WTC11 (cell line): ENCODE measurements around the gene CPB1. TPM values are rescaled to one million over a fixed set of nuclear protein-coding genes. Genes with fewer than 3 reads are reported as not detected.

ENCODE experiments used
- ATAC-seq: fragments of 200-7000 bp; cut with Tn5 transposase; 2 replicates; pipeline ENCODE4 v1.10.0; 2021; ENCODE audit warnings: mild to moderate bottlenecking, moderate library complexity
- CTCF ChIA-PET: fragments of 300-600 bp; sonication (Branson Sonifier 250); formaldehyde crosslinking; loops from one replicate; lab custom pipeline; 2021; ENCODE audit warnings: antibody characterized with exemption; lab: Charles Lee
- POLR2A ChIA-PET: fragments of 350-600 bp; sonication (Branson Sonifier 250); formaldehyde crosslinking; loops from one replicate; lab custom pipeline; 2021; ENCODE audit warnings: antibody characterized with exemption; lab: Charles Lee
- DNase-seq: peaks from one replicate; pipeline ENCODE4 v3.0.0; 2021; ENCODE audit warnings: low spot score
- H3K27ac Mint-ChIP-seq: 2 replicates; pipeline ENCODE4 v1.8.0; 2021; ENCODE audit warnings: mixed read lengths
- H3K27me3 Mint-ChIP-seq: 2 replicates; pipeline ENCODE4 v1.8.0; 2021; ENCODE audit warnings: low read depth, mild to moderate bottlenecking, moderate library complexity, mixed read lengths
- H3K36me3 Mint-ChIP-seq: 2 replicates; pipeline ENCODE4 v1.8.0; 2021; ENCODE audit warnings: mixed read lengths
- H3K4me1 Mint-ChIP-seq: 2 replicates; pipeline ENCODE4 v1.8.0; 2022; ENCODE audit warnings: mixed read lengths
- H3K4me3 Mint-ChIP-seq: 2 replicates; pipeline ENCODE4 v1.8.0; 2021; ENCODE audit warnings: mild to moderate bottlenecking, moderate library complexity, mixed read lengths
- H3K9me3 Mint-ChIP-seq: 2 replicates; pipeline ENCODE4 v1.8.0; 2021; ENCODE audit warnings: mixed read lengths
- ATF1 ChIP-seq: sonication (generic); formaldehyde crosslinking; IDR thresholded peaks from 2 replicates; pipeline ENCODE4 v1.8.1; 2023; ENCODE audit warnings: mild to moderate bottlenecking, moderate library complexity, missing genetic modification reagents
- CBFB ChIP-seq: sonication (generic); formaldehyde crosslinking; IDR thresholded peaks from 2 replicates; pipeline ENCODE4 v1.8.1; 2022; ENCODE audit warnings: mild to moderate bottlenecking, low read depth, missing genetic modification reagents
- CREM ChIP-seq: sonication (generic); formaldehyde crosslinking; IDR thresholded peaks from 2 replicates; pipeline ENCODE4 v1.8.1; 2022; ENCODE audit warnings: mild to moderate bottlenecking, missing genetic modification reagents, moderate library complexity
- E2F1 ChIP-seq: sonication (generic); formaldehyde crosslinking; IDR thresholded peaks from 2 replicates; pipeline ENCODE4 v1.8.0; 2022; ENCODE audit warnings: mild to moderate bottlenecking, missing genetic modification reagents
- EMX1 ChIP-seq: fragments of 250-450 bp; sonication (Bioruptor Pico); IDR thresholded peaks from 2 replicates; pipeline ENCODE4 v1.8.0; 2021; ENCODE audit warnings: mild to moderate bottlenecking
- ESRRA ChIP-seq: sonication (generic); formaldehyde crosslinking; IDR thresholded peaks from 2 replicates; pipeline ENCODE4 v1.8.1; 2022; ENCODE audit warnings: mild to moderate bottlenecking, missing genetic modification reagents, borderline replicate concordance
- FOXJ3 ChIP-seq: sonication (generic); formaldehyde crosslinking; IDR thresholded peaks from 2 replicates; pipeline ENCODE4 v1.9.0; 2021; ENCODE audit warnings: missing genetic modification reagents, mild to moderate bottlenecking, borderline replicate concordance
- GABPB1 ChIP-seq: sonication (generic); formaldehyde crosslinking; IDR thresholded peaks from 2 replicates; pipeline ENCODE4 v1.8.1; 2023; ENCODE audit warnings: mild to moderate bottlenecking, missing genetic modification reagents
- GRHL2 ChIP-seq: fragments of 250-450 bp; sonication (Bioruptor Pico); IDR thresholded peaks from 2 replicates; pipeline ENCODE4 v1.8.0; 2022; ENCODE audit warnings: mild to moderate bottlenecking, moderate library complexity; ENCODE audit not compliant: insufficient replicate concordance, severe bottlenecking
- JAZF1 ChIP-seq: fragments of 250-450 bp; sonication (Bioruptor Pico); IDR thresholded peaks from 2 replicates; pipeline ENCODE4 v1.9.0; 2021; ENCODE audit warnings: moderate library complexity, mild to moderate bottlenecking, inconsistent platforms
- MXD4 ChIP-seq: fragments of 250-450 bp; sonication (Bioruptor Pico); IDR thresholded peaks from 2 replicates; pipeline ENCODE4 v1.8.0; 2021; ENCODE audit warnings: mild to moderate bottlenecking, moderate library complexity, borderline replicate concordance
- NFATC4 ChIP-seq: fragments of 250-450 bp; sonication (Bioruptor Pico); IDR thresholded peaks from 2 replicates; pipeline ENCODE4 v1.9.0; 2021; ENCODE audit warnings: mild to moderate bottlenecking
- PRRX2 ChIP-seq: fragments of 250-450 bp; sonication (Bioruptor Pico); IDR thresholded peaks from 2 replicates; pipeline ENCODE4 v1.8.0; 2021; ENCODE audit warnings: mild to moderate bottlenecking
- SMAD3 ChIP-seq: sonication (generic); formaldehyde crosslinking; IDR thresholded peaks from 2 replicates; pipeline ENCODE4 v1.8.0; 2022; ENCODE audit warnings: missing genetic modification reagents, mild to moderate bottlenecking, borderline replicate concordance
- SP1 ChIP-seq: sonication (generic); formaldehyde crosslinking; conservative IDR thresholded peaks from 2 replicates; pipeline ENCODE4 v1.8.1; 2022; ENCODE audit warnings: missing genetic modification reagents
- TEAD4 ChIP-seq: sonication (generic); formaldehyde crosslinking; IDR thresholded peaks from 2 replicates; pipeline ENCODE4 v1.8.0; 2022; ENCODE audit warnings: mild to moderate bottlenecking, missing genetic modification reagents
- USF1 ChIP-seq: sonication (generic); formaldehyde crosslinking; IDR thresholded peaks from 2 replicates; pipeline ENCODE4 v1.8.0; 2022; ENCODE audit warnings: mild to moderate bottlenecking, missing genetic modification reagents
- ZNF121 ChIP-seq: sonication (generic); formaldehyde crosslinking; IDR thresholded peaks from 2 replicates; pipeline ENCODE4 v1.8.0; 2023; ENCODE audit warnings: missing genetic modification reagents
- ZNF263 ChIP-seq: sonication (generic); formaldehyde crosslinking; IDR thresholded peaks from 2 replicates; pipeline ENCODE4 v1.8.1; 2022; ENCODE audit warnings: low read depth, mild to moderate bottlenecking, moderate library complexity, missing genetic modification reagents
- ZNF317 ChIP-seq: sonication (generic); formaldehyde crosslinking; IDR thresholded peaks from 2 replicates; pipeline ENCODE4 v1.8.1; 2023; ENCODE audit warnings: low read depth, mild to moderate bottlenecking, moderate library complexity, missing genetic modification reagents, borderline replicate concordance
- ZNF671 ChIP-seq: fragments of 250-450 bp; sonication (Bioruptor Pico); IDR thresholded peaks from 2 replicates; pipeline ENCODE4 v1.8.0; 2021; ENCODE audit warnings: mild to moderate bottlenecking
- total RNA-seq: library from RNA; stranded (reverse); gene quantifications from 3 replicates; pipeline ENCODE4 v1.2.3, GENCODE V29; 2021
- TF ChIP-seq, protein P1 (sequence below): sonication (generic); formaldehyde crosslinking; IDR thresholded peaks from 2 replicates; pipeline ENCODE4 v1.8.1; 2023; ENCODE audit warnings: mild to moderate bottlenecking, missing genetic modification reagents, moderate library complexity
- TF ChIP-seq, protein P2 (sequence below): fragments of 250-450 bp; sonication (Bioruptor Pico); IDR thresholded peaks from 2 replicates; pipeline ENCODE4 v2.1.2; 2022; ENCODE audit warnings: mild to moderate bottlenecking, moderate library complexity
- TF ChIP-seq, protein P3 (sequence below): fragments of 250-450 bp; sonication (Bioruptor Pico); IDR thresholded peaks from 2 replicates; pipeline ENCODE4 v1.9.0; 2021; ENCODE audit warnings: mild to moderate bottlenecking
- TF ChIP-seq, protein P4 (sequence below): fragments of 250-450 bp; sonication (Bioruptor Pico); conservative IDR thresholded peaks from 2 replicates; pipeline ENCODE4 v1.9.0; 2021; ENCODE audit warnings: mild to moderate bottlenecking
- TF ChIP-seq, protein P5 (sequence below): sonication (generic); formaldehyde crosslinking; IDR thresholded peaks from 2 replicates; pipeline ENCODE4 v1.8.1; 2023; ENCODE audit warnings: mild to moderate bottlenecking, missing genetic modification reagents, moderate library complexity

CPB1 gene
- total RNA-seq, 1 experiment from 2014 or later: 5.0 TPM

DNA sequence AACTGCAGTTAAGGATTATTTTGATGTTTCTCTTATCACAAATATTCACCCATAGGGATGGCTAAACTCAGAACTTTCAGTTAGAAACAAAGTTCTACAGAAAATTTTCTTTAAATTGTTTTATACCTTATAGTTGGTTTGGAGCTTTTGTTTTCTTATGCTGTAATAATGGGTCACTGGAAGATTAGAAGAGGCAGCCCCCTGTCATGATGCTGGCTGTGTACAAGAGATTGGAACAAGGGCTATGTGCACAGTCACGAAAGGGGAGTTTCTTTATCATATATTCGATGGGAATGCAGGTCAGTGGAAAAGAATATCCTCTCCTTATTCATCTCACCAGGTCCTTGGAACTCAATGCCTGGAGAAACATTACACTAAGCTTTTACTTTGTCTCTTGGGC, 25.5 kb downstream of the CPB1 start:
- Mint-ChIP-seq H3K4me1 (no peaks in the 10 kb centered on the region), H3K9me3 (no peaks in the 10 kb centered on the region), H3K27me3 (no peaks in the 10 kb centered on the region), H3K36me3 (no peaks in the 10 kb centered on the region), H3K4me3 (no peak overlapping the region), H3K27ac (no peak overlapping the region)
- CTCF ChIA-PET: interaction anchor here (1.8 kb wide), 1 partner anchor 27 kb away, joined by 4 read pairs; no protein-coding TSS in a partner anchor
- DNase-seq (no peak), ATAC-seq (no peak)
- POLR2A ChIA-PET: no interaction called here
- TF ChIP-seq PRRX2 (CRISPR knock-in tag) (no peak), EMX1 (no peak), CBFB (CRISPR knock-in tag) (no peak), SMAD3 (CRISPR knock-in tag) (no peak), E2F1 (no peak), ZNF121 (CRISPR knock-in tag) (no peak), JAZF1 (CRISPR knock-in tag) (no peak), NFATC4 (CRISPR knock-in tag) (no peak), ZNF263 (CRISPR knock-in tag) (no peak), GRHL2 (CRISPR knock-in tag) (no peak), USF1 (CRISPR knock-in tag) (no peak), GABPB1 (no peak), ZNF317 (CRISPR knock-in tag) (no peak)
- TF ChIP-seq, protein P1, sequence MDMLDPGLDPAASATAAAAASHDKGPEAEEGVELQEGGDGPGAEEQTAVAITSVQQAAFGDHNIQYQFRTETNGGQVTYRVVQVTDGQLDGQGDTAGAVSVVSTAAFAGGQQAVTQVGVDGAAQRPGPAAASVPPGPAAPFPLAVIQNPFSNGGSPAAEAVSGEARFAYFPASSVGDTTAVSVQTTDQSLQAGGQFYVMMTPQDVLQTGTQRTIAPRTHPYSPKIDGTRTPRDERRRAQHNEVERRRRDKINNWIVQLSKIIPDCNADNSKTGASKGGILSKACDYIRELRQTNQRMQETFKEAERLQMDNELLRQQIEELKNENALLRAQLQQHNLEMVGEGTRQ: no peak
- TF ChIP-seq, protein P2, sequence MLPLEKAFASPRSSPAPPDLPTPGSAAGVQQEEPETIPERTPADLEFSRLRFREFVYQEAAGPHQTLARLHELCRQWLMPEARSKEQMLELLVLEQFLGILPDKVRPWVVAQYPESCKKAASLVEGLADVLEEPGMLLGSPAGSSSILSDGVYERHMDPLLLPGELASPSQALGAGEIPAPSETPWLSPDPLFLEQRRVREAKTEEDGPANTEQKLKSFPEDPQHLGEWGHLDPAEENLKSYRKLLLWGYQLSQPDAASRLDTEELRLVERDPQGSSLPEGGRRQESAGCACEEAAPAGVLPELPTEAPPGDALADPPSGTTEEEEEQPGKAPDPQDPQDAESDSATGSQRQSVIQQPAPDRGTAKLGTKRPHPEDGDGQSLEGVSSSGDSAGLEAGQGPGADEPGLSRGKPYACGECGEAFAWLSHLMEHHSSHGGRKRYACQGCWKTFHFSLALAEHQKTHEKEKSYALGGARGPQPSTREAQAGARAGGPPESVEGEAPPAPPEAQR: no peak
- TF ChIP-seq, protein P3, sequence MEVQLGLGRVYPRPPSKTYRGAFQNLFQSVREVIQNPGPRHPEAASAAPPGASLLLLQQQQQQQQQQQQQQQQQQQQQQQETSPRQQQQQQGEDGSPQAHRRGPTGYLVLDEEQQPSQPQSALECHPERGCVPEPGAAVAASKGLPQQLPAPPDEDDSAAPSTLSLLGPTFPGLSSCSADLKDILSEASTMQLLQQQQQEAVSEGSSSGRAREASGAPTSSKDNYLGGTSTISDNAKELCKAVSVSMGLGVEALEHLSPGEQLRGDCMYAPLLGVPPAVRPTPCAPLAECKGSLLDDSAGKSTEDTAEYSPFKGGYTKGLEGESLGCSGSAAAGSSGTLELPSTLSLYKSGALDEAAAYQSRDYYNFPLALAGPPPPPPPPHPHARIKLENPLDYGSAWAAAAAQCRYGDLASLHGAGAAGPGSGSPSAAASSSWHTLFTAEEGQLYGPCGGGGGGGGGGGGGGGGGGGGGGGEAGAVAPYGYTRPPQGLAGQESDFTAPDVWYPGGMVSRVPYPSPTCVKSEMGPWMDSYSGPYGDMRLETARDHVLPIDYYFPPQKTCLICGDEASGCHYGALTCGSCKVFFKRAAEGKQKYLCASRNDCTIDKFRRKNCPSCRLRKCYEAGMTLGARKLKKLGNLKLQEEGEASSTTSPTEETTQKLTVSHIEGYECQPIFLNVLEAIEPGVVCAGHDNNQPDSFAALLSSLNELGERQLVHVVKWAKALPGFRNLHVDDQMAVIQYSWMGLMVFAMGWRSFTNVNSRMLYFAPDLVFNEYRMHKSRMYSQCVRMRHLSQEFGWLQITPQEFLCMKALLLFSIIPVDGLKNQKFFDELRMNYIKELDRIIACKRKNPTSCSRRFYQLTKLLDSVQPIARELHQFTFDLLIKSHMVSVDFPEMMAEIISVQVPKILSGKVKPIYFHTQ (CRISPR knock-in tag): no peak

GRCh38 chr3:148854061-148854460, 26.4 kb downstream of the CPB1 start:
- ATAC-seq: no peak
- DNase-seq: no peak
- Mint-ChIP-seq H3K36me3 (no peaks in the 10 kb centered on the region), H3K4me3 (no peak overlapping the region), H3K27ac (no peak overlapping the region), H3K4me1 (no peaks in the 10 kb centered on the region), H3K27me3 (no peaks in the 10 kb centered on the region), H3K9me3 (no peaks in the 10 kb centered on the region)
- ChIA-PET CTCF (interaction anchor here (1.6 to 1.8 kb wide), 2 partner anchors 26 to 135 kb away, joined by 4 read pairs; no protein-coding TSS in a partner anchor), POLR2A (no interaction called here)
- no peak for TF ChIP-seq CREM
- no peak for TF ChIP-seq ZNF671 (CRISPR knock-in tag)
- no peak for TF ChIP-seq SP1 (CRISPR knock-in tag)
- no peak for TF ChIP-seq PRRX2 (CRISPR knock-in tag)
- no peak for TF ChIP-seq MXD4
- TF ChIP-seq, protein P4, sequence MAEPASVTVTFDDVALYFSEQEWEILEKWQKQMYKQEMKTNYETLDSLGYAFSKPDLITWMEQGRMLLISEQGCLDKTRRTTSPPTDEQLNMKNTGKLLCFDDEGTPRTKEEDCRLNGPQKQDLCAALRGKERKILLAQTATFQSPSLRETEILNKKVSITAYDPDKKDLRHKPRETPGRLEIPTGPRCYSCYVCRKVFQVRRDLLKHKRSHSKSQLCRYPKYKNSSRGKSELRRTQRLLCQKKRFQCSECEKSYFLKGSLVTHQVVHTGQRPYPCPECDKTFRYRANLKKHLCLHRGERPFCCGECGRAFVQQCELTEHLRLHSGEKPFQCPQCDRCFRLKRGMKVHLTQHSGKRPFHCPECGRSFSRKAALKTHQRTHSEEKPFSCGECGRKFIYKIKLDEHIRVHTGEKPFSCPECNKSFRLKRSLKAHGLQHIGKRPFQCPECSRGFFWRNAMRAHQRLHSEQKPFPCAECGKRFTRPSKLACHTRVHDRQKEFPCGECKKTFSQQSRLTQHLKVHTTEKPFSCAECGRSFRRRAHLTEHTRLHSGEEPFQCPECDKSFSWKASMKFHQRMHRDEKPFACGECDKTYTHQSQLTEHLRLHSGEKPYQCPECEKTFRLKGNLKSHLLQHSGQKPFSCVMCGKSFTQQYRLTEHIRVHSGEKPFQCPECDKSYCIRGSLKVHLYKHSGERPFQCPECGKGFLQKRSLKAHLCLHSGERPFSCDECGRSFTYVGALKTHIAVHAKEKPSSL (CRISPR knock-in tag): no peak
- no peak for TF ChIP-seq TEAD4
- no peak for TF ChIP-seq ESRRA
- no peak for TF ChIP-seq FOXJ3 (CRISPR knock-in tag)
- no peak for TF ChIP-seq ATF1 (CRISPR knock-in tag)
- TF ChIP-seq, protein P5, sequence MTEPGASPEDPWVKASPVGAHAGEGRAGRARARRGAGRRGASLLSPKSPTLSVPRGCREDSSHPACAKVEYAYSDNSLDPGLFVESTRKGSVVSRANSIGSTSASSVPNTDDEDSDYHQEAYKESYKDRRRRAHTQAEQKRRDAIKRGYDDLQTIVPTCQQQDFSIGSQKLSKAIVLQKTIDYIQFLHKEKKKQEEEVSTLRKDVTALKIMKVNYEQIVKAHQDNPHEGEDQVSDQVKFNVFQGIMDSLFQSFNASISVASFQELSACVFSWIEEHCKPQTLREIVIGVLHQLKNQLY (CRISPR knock-in tag): no peak
